Stomach (tissue), 4 donors: ENCODE results near the gene RNF34.

Experiments
- CTCF ChIP-seq, 7 experiments: fragments of 450-650 bp in 4 of 7; fragments of 200-600 bp in 3 of 7; sonication (generic) in 3 of 7; IDR thresholded peaks; one replicate each; pipeline ENCODE4 v1.5.1; 2016 to 2019; ENCODE audit warnings: antibody characterized with exemption in 7 of 7, control low read depth in 2 of 7, mild to moderate bottlenecking in 1 of 7
- EP300 ChIP-seq: sonication (generic); formaldehyde crosslinking; IDR thresholded peaks from one replicate; pipeline ENCODE4 v1.6.1; 2017; ENCODE audit warnings: antibody characterized with exemption
- POLR2A ChIP-seq, 4 donors: fragments of 450-650 bp; IDR thresholded peaks; one replicate each; pipeline ENCODE4 v1.6.1; 2016; ENCODE audit warnings: antibody characterized with exemption in 4 of 4, control low read depth in 2 of 4, mild to moderate bottlenecking in 1 of 4, moderate library complexity in 1 of 4
- POLR2AphosphoS5 ChIP-seq, 3 donors: sonication (generic); formaldehyde crosslinking; IDR thresholded peaks; one replicate each; pipeline ENCODE4 v1.6.1; 2016; ENCODE audit warnings: antibody characterized with exemption in 3 of 3

GRCh38 chr12:121356657-121357056 lies 43.3 kb upstream of the RNF34 start:
- TF ChIP-seq CTCF (IDR thresholded peaks at IDR 0.05) = no peak
- TF ChIP-seq EP300 = no peak
- TF ChIP-seq POLR2A (IDR thresholded peaks at IDR 0.05) = no peak
- no peak for TF ChIP-seq POLR2AphosphoS5 (IDR thresholded peaks at IDR 0.05)
